BE2C (cell line): ENCODE data around the gene S100A7.
A peak's percentile ranks its signal among the peaks of the same experiment; 100 is the strongest.

Experiments used
- DNase-seq: peaks from one replicate; pipeline ENCODE4 v3.0.0-alpha.2; 2020
- H3K27me3 ChIP-seq: fragments of 250-450 bp; sonication (Bioruptor Pico); 2 replicates; pipeline ENCODE4 v1.5.1; 2020; ENCODE audit warnings: mild to moderate bottlenecking
- H3K36me3 ChIP-seq: fragments of 250-450 bp; sonication (Bioruptor Pico); 2 replicates; pipeline ENCODE4 v1.5.1; 2020; ENCODE audit warnings: mild to moderate bottlenecking
- H3K4me1 ChIP-seq: fragments of 250-450 bp; sonication (Bioruptor Pico); 2 replicates; pipeline ENCODE4 v1.5.1; 2020
- H3K4me3 ChIP-seq: 2 replicates; pipeline ENCODE4 v1.5.1; 2011; ENCODE audit warnings: low read depth, low read length
- H3K9me3 ChIP-seq: fragments of 250-450 bp; sonication (Bioruptor Pico); 2 replicates; pipeline ENCODE4 v1.5.1; 2020
- TF ChIP-seq, protein P1 (sequence below): IDR thresholded peaks from 2 replicates; pipeline ENCODE4 v1.5.1; 2012; ENCODE audit warnings: mild to moderate bottlenecking, low read depth, low read length

S100A7 gene

DNA sequence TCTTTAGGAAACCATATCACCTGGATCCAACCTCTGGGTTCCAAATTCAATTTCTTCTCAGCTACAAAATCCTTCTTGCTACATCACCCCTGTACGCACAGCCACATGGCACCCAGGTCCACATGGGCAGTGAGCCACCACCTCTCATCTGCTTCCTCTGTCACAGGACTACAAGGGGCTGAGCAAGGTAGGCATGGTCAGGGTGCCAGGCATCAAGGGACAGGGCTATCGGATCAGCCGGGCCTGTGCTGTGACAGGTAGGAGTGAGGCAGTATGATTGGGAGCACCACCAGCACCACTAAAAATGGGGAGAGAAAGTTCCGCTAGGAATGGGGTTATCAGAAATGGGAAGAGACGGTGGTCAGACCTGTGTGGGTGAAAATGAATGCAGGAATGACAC is 45.9 kb upstream of the S100A7 start:
- TF ChIP-seq, protein P1, sequence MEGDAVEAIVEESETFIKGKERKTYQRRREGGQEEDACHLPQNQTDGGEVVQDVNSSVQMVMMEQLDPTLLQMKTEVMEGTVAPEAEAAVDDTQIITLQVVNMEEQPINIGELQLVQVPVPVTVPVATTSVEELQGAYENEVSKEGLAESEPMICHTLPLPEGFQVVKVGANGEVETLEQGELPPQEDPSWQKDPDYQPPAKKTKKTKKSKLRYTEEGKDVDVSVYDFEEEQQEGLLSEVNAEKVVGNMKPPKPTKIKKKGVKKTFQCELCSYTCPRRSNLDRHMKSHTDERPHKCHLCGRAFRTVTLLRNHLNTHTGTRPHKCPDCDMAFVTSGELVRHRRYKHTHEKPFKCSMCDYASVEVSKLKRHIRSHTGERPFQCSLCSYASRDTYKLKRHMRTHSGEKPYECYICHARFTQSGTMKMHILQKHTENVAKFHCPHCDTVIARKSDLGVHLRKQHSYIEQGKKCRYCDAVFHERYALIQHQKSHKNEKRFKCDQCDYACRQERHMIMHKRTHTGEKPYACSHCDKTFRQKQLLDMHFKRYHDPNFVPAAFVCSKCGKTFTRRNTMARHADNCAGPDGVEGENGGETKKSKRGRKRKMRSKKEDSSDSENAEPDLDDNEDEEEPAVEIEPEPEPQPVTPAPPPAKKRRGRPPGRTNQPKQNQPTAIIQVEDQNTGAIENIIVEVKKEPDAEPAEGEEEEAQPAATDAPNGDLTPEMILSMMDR = no peak
- Histone ChIP-seq H3K36me3 (no peaks in the 10 kb centered on the region), H3K27me3 (no peaks in the 10 kb centered on the region), H3K4me3 (no peak overlapping the region), H3K9me3 (no peaks in the 10 kb centered on the region), H3K4me1 (peaks cover 24% of the 10 kb centered on the region)
- no peak for DNase-seq

DNA sequence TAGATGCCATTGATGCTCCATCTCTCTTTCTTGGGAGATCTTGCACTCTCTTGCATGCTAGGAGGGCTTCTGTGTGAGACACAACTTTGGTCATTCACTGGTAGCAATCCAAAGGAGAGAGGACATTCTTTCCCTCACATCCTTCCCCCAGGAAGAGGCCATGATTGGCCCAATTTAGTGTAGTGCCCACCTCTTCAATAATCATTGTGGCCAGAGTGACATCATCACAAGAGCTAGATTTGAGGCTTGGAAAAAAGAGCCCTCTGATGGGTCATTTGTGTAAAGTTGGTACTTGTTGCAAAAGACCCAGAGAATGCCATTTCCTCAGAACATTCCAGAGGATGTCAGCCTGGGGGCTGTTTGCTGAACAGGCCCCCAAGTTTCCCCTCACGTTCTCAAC is 45.1 kb upstream of the S100A7 start:
- Histone ChIP-seq H3K4me3 (no peak overlapping the region), H3K27me3 (no peaks in the 10 kb centered on the region), H3K9me3 (no peaks in the 10 kb centered on the region), H3K4me1 (peaks cover 19% of the 10 kb centered on the region), H3K36me3 (no peaks in the 10 kb centered on the region)
- DNase-seq = no peak
- TF ChIP-seq, protein P1 = no peak

DNA sequence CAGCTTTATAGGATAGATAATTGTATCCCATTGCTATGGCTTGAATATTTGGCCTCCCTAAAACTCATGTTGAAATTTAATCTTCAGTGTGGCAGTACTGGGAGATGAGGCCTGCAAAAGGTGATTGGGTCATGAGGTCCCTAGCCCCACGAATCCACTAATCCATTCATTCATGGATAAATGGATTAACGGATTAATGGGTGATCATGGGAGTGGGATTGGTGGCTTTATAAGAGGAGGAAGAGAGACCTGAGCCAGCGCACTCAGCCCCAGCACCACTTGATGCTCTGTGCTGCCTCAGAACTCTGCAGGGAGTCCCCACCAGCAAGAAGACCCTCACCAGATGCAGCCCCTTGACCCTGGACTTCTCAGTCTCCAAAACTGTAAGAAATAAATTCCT is 43.3 kb upstream of the S100A7 start:
- H3K36me3 ChIP-seq = no peaks in the 10 kb centered on the region

DNA sequence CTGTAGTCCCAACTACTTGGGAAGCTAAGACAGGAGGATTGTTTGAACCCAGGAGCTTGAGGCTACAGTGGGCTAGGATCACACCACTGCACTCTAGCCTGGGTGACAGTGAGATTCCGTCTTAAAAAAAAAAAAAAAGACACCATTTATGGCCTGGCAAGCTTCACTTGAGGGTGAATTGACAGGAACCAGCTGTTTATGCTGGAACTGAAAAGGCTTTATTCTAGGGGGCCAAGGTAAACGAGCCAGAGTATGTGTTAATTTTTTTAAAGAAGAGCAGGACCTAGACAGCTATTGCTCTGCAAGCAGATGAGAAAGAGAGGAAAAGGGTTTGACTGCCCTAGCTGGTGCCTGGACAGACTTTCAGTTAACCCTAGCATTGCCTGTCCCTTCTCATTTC is 38.3 kb upstream of the S100A7 start:
- DNase-seq = no peak
- Histone ChIP-seq H3K9me3 (no peaks in the 10 kb centered on the region), H3K4me1 (peaks cover 29% of the 10 kb centered on the region), H3K36me3 (no peaks in the 10 kb centered on the region), H3K27me3 (no peaks in the 10 kb centered on the region), H3K4me3 (no peak overlapping the region)
- TF ChIP-seq, protein P1 = no peak

More for the DNA sequence above, 43.3 kb upstream of the S100A7 start:
- peaks cover 19% of the 10 kb centered on the region for H3K4me1 ChIP-seq
- DNase-seq = no peak
- TF ChIP-seq, protein P1 = no peak
- H3K27me3 ChIP-seq = no peaks in the 10 kb centered on the region
- no peak overlapping the region for H3K4me3 ChIP-seq
- no peaks in the 10 kb centered on the region for H3K9me3 ChIP-seq

DNA sequence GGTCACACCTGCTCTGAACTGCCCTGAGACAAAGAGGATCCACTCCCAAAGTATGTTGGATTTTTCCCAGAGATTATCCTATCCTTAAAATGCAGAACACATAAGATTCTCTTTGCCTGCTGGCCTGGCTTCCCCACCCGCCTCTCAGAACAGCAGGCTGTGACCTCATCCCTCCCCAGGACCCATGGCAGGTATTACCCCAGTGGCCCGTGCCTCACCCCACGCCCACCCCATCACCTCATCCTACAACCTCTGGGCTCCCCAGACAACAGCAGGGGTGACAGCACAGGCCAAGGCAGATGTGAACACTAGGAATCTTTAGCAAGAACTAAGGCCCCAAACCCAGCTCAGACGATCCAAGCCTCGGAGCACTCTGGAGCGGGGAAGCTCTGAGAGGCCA is 35.1 kb upstream of the S100A7 start:
- Histone ChIP-seq H3K9me3 (no peaks in the 10 kb centered on the region), H3K27me3 (no peaks in the 10 kb centered on the region), H3K4me1 (peaks cover 10% of the 10 kb centered on the region), H3K4me3 (no peak overlapping the region), H3K36me3 (no peaks in the 10 kb centered on the region)
- DNase-seq = no peak
- TF ChIP-seq, protein P1 = no peak

DNA sequence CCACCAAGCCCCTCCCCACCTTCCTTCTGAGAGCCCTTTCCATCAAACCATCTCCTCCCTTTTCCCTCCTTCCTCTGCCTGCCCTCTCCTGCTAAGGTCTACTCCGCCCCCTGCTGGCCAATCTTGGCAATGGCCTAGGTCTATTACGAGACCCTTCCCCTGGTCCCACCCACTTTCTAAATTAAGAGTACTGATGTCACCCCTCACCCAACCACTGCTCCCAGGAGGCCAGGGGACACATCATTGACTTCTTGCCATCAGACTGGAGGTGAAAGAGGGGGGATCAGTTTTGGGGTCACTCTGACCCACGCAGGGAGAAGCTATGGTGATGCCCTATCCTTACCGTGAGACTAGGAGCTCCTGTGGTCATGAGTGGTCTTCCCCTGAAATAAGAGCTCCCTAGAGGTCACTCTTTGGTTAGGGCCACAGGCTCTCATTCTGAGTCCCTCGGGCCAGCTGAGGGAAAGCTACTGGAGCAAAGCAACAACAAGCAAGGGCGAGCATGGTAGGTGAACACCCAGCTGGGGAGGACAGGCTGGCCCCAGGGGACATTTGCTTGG is 34.6 kb upstream of the S100A7 start:
- Histone ChIP-seq H3K36me3 (no peaks in the 10 kb centered on the region), H3K4me3 (no peak overlapping the region), H3K9me3 (no peaks in the 10 kb centered on the region), H3K27me3 (no peaks in the 10 kb centered on the region), H3K4me1 (peaks cover 10% of the 10 kb centered on the region)
- TF ChIP-seq, protein P1 = peak; percentile 93
- peak; percentile 93 for DNase-seq
